Tibial nerve (tissue), 4 donors: ENCODE results near the gene NIT2. TPM values are rescaled to one million over a fixed set of nuclear protein-coding genes. Genes with fewer than 3 reads are reported as not detected.

Experiments
- DNase-seq, 2 donors: peaks; one replicate each; pipeline ENCODE4 v3.0.0-alpha.2; 2019; ENCODE audit warnings: low spot score in 2 of 2
- H3K27ac ChIP-seq, 4 donors: fragments of 200-600 bp; sonication (generic) in 3 of 4; one replicate each; pipeline ENCODE4 v1.5.1; 2017 to 2019; ENCODE audit warnings: mild to moderate bottlenecking in 1 of 4
- H3K27me3 ChIP-seq, 2 donors: fragments of 200-600 bp; sonication (generic) in 1 of 2; one replicate each; pipeline versions ENCODE4 v1.5.1 to v1.6.0; 2017 to 2019
- H3K36me3 ChIP-seq, 3 donors: fragments of 200-600 bp; sonication (generic); one replicate each; pipeline ENCODE4 v1.5.1; 2018 to 2019
- H3K4me1 ChIP-seq, 4 donors: fragments of 200-600 bp; sonication (generic) in 3 of 4; one replicate each; pipeline ENCODE4 v1.5.1; 2017 to 2019
- H3K4me3 ChIP-seq, 4 donors: fragments of 200-600 bp; sonication (generic) in 3 of 4; one replicate each; pipeline ENCODE4 v1.5.1; 2017 to 2019; ENCODE audit warnings: mild to moderate bottlenecking in 1 of 4, moderate library complexity in 1 of 4
- H3K9me3 ChIP-seq, 4 donors: fragments of 200-600 bp; sonication (generic) in 3 of 4; one replicate each; pipeline ENCODE4 v1.5.1; 2017 to 2019
- CTCF ChIP-seq, 5 experiments: fragments of 200-600 bp in 3 of 5; fragments of 450-650 bp in 2 of 5; sonication (generic) in 3 of 5; IDR thresholded peaks; one replicate each; pipeline ENCODE4 v1.5.1; 2016 to 2019; ENCODE audit warnings: antibody characterized with exemption in 5 of 5, mild to moderate bottlenecking in 3 of 5, moderate library complexity in 2 of 5
- EP300 ChIP-seq, 2 donors: sonication (generic); formaldehyde crosslinking; IDR thresholded peaks; one replicate each; pipeline ENCODE4 v1.6.1; 2017; ENCODE audit warnings: antibody characterized with exemption in 2 of 2, mild to moderate bottlenecking in 1 of 2
- POLR2A ChIP-seq, 2 donors: fragments of 450-650 bp; IDR thresholded peaks; one replicate each; pipeline ENCODE4 v1.6.1; 2017; ENCODE audit warnings: antibody characterized with exemption in 2 of 2, mild to moderate bottlenecking in 2 of 2, moderate library complexity in 2 of 2
- WGBS, 2 donors: methylation state at CpG; one replicate each; pipeline ENCODE4 v1.1.5; 2018; 5-methylcytosine and 5-hydroxymethylcytosine counted together
- total RNA-seq, 4 donors: library from RNA; depleted of rRNA; stranded (reverse); fragments of >200 nt; gene quantifications; one replicate each; pipeline ENCODE4 v1.1.0, GENCODE V29; 2016

Gene NIT2
- total RNA-seq, 4 donors from 2014 or later: 32.9 to 43.5 (median 37.4) TPM

- Histone ChIP-seq H3K27ac (no peak overlapping the region), H3K4me3 (no peak overlapping the region), H3K36me3 (peaks cover 0 to 97% (median 11%) of the 10 kb centered on the region in 3 donors), H3K4me1 (no peaks in the 10 kb centered on the region), H3K9me3 (no peaks in the 10 kb centered on the region), H3K27me3 (no peaks in the 10 kb centered on the region)
- no peak for TF ChIP-seq EP300 (IDR thresholded peaks at IDR 0.05)
- no peak for TF ChIP-seq POLR2A (IDR thresholded peaks at IDR 0.05)
- no peak for TF ChIP-seq CTCF (IDR thresholded peaks at IDR 0.05)
- no peak for DNase-seq
- WGBS, 2 donors: 84 to 85% methylated on average over 8 of the region's 8 CpGs
Measured at GRCh38 chr3:100368441-100368840, 33.9 kb downstream of the NIT2 start.

GRCh38 chr3:100370756-100371155 is 36.2 kb downstream of the NIT2 start:
- Histone ChIP-seq H3K4me1 (no peaks in the 10 kb centered on the region), H3K27me3 (no peaks in the 10 kb centered on the region), H3K4me3 (no peak overlapping the region), H3K27ac (no peak overlapping the region), H3K36me3 (peaks cover 0 to 75% (median 11%) of the 10 kb centered on the region in 3 donors), H3K9me3 (no peaks in the 10 kb centered on the region)
- WGBS, 2 donors: 91 to 93% methylated on average over 1 of the region's 1 CpG
- DNase-seq: no peak
- TF ChIP-seq POLR2A (IDR thresholded peaks at IDR 0.05) (no peak), EP300 (IDR thresholded peaks at IDR 0.05) (no peak)

- Histone ChIP-seq H3K36me3 (peaks cover 0 to 69% (median 6%) of the 10 kb centered on the region in 3 donors), H3K4me3 (no peak overlapping the region), H3K9me3 (no peaks in the 10 kb centered on the region), H3K27me3 (no peaks in the 10 kb centered on the region), H3K4me1 (no peaks in the 10 kb centered on the region), H3K27ac (no peak overlapping the region)
- no peak for DNase-seq
- TF ChIP-seq POLR2A (IDR thresholded peaks at IDR 0.05): no peak
- TF ChIP-seq CTCF (IDR thresholded peaks at IDR 0.05): no peak
- no peak for TF ChIP-seq EP300 (IDR thresholded peaks at IDR 0.05)
Measured at GRCh38 chr3:100374521-100374920, 40.0 kb downstream of the NIT2 start.

- Histone ChIP-seq H3K4me1 (no peaks in the 10 kb centered on the region), H3K4me3 (no peak overlapping the region), H3K36me3 (peaks cover 0 to 70% (median 5%) of the 10 kb centered on the region in 3 donors), H3K9me3 (no peaks in the 10 kb centered on the region), H3K27ac (no peak overlapping the region), H3K27me3 (no peaks in the 10 kb centered on the region)
- no peak for DNase-seq
- TF ChIP-seq CTCF (IDR thresholded peaks at IDR 0.05) (no peak), EP300 (IDR thresholded peaks at IDR 0.05) (no peak), POLR2A (IDR thresholded peaks at IDR 0.05) (no peak)
- WGBS, 2 donors: 92 to 95% methylated on average over 4 of the region's 4 CpGs
Measured at GRCh38 chr3:100376301-100376700, 41.7 kb downstream of the NIT2 start.

GRCh38 chr3:100384733-100385525 is 50.4 kb downstream of the NIT2 start:
- TF ChIP-seq EP300 (IDR thresholded peaks at IDR 0.05) (no peak), CTCF (IDR thresholded peaks at IDR 0.05) (no peak), POLR2A (IDR thresholded peaks at IDR 0.05) (no peak)
- Histone ChIP-seq H3K4me3 (no peak overlapping the region), H3K27me3 (no peaks in the 10 kb centered on the region), H3K9me3 (peaks cover 0 to 13% (median 0%) of the 10 kb centered on the region in 4 donors), H3K27ac (no peak overlapping the region), H3K4me1 (peaks cover 0 to 6% (median 2%) of the 10 kb centered on the region in 4 donors), H3K36me3 (peaks cover 0 to 72% (median 0%) of the 10 kb centered on the region in 3 donors)
- no peak for DNase-seq
- WGBS, 2 donors: 91 to 92% methylated on average over 8 of the region's 8 CpGs
